ENCODE data around the gene MKI67. TPM values are rescaled to one million over a fixed set of nuclear protein-coding genes. Genes with fewer than 3 reads are reported as not detected.

MKI67 gene
- total and polyA plus RNA-seq, 10 of the 15 experiments (the other 5 are each of a cell fraction or from before 2014, with no cell fraction given): 22.3 to 183 (median 82.9) TPM

DNA sequence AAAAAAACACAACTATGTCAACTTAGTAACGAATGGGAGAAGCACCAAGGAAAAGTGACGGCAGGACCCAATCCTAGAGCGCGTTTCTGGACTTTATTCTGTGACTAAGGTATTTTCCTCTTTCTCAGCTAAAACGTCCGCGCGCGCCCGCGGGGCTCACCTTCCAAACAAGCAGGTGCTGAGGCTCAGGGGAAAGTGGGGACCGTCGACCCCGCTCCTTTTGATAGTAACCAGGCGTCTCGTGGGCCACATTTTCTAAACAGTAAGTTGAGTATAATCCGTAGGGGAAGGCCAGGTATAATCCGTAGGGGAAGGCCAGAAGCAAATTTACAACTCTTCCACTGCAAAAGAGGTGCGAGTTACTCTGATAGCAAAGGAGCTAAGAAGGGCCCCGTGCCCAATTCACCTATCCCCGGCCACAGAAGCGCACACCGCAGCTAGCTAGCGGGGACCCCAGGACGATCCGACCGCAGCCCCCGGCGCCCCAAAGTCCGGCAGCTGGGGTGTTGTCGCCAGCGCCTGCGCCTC is 743 bp downstream of the MKI67 start (continued):
- TF ChIP-seq BHLHE40 (IDR thresholded peaks at IDR 0.05; ENCODE audit: borderline replicate concordance in 1 of 2, low read depth in 2 of 2, low read length in 1 of 2) (no peak), ZNF207 (IDR thresholded peaks at IDR 0.05; ENCODE audit: borderline replicate concordance) (no peak), GABPA (IDR thresholded peaks at IDR 0.05; ENCODE audit: low read depth) (no peak), POLR2A (IDR thresholded peaks at IDR 0.05; ENCODE audit: low read depth, low read length) (no peak)
- TF ChIP-seq, protein P1, sequence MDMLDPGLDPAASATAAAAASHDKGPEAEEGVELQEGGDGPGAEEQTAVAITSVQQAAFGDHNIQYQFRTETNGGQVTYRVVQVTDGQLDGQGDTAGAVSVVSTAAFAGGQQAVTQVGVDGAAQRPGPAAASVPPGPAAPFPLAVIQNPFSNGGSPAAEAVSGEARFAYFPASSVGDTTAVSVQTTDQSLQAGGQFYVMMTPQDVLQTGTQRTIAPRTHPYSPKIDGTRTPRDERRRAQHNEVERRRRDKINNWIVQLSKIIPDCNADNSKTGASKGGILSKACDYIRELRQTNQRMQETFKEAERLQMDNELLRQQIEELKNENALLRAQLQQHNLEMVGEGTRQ (IDR thresholded peaks at IDR 0.05; ENCODE audit: borderline replicate concordance, low read depth, low read length): no peak
- TF ChIP-seq, protein P2, sequence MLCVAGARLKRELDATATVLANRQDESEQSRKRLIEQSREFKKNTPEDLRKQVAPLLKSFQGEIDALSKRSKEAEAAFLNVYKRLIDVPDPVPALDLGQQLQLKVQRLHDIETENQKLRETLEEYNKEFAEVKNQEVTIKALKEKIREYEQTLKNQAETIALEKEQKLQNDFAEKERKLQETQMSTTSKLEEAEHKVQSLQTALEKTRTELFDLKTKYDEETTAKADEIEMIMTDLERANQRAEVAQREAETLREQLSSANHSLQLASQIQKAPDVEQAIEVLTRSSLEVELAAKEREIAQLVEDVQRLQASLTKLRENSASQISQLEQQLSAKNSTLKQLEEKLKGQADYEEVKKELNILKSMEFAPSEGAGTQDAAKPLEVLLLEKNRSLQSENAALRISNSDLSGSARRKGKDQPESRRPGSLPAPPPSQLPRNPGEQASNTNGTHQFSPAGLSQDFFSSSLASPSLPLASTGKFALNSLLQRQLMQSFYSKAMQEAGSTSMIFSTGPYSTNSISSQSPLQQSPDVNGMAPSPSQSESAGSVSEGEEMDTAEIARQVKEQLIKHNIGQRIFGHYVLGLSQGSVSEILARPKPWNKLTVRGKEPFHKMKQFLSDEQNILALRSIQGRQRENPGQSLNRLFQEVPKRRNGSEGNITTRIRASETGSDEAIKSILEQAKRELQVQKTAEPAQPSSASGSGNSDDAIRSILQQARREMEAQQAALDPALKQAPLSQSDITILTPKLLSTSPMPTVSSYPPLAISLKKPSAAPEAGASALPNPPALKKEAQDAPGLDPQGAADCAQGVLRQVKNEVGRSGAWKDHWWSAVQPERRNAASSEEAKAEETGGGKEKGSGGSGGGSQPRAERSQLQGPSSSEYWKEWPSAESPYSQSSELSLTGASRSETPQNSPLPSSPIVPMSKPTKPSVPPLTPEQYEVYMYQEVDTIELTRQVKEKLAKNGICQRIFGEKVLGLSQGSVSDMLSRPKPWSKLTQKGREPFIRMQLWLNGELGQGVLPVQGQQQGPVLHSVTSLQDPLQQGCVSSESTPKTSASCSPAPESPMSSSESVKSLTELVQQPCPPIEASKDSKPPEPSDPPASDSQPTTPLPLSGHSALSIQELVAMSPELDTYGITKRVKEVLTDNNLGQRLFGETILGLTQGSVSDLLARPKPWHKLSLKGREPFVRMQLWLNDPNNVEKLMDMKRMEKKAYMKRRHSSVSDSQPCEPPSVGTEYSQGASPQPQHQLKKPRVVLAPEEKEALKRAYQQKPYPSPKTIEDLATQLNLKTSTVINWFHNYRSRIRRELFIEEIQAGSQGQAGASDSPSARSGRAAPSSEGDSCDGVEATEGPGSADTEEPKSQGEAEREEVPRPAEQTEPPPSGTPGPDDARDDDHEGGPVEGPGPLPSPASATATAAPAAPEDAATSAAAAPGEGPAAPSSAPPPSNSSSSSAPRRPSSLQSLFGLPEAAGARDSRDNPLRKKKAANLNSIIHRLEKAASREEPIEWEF (IDR thresholded peaks at IDR 0.05; ENCODE audit: insufficient replicate concordance, low read depth, low read length): no peak
- TF ChIP-seq, protein P3, sequence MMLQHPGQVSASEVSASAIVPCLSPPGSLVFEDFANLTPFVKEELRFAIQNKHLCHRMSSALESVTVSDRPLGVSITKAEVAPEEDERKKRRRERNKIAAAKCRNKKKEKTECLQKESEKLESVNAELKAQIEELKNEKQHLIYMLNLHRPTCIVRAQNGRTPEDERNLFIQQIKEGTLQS (IDR thresholded peaks at IDR 0.05; ENCODE audit: borderline replicate concordance, extremely low read depth, low read depth, low read length): no peak
